ENCODE data around the gene ZNF74. TPM values are rescaled to one million over a fixed set of nuclear protein-coding genes. Genes with fewer than 3 reads are reported as not detected.

The ZNF74 gene
- total and polyA plus RNA-seq, 7 donors, result 1.4 to 18.8 (median 11.4) TPM

DNA sequence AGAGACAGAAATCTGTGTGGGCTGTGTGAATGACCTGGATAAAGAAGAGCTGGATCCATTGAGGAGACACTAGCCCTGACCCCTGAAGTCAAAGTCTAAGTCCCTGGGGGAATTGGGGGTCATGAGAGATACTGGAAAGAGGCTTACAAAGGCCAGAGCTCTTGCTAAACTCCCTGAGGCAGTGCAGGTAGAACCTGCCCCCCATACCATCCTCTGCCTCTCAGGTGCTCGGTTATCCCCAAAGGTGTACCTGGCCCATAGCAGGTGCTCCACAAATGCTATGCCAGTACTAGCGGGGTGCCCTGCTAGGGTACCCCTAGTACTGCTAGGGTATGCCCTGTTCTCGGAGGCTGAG lies 62.7 kb downstream of the ZNF74 start:
- no peak overlapping the region for H3K27ac ChIP-seq
- 95 to 96% methylated on average over 3 of the region's 3 CpGs for WGBS, 2 donors
- DNase-seq, result peak; percentile 24
- peaks cover 0 to 61% (median 6%) of the 10 kb centered on the region in 4 donors for H3K36me3 ChIP-seq
- no peaks in the 10 kb centered on the region for H3K9me3 ChIP-seq
- no peak overlapping the region for H3K4me3 ChIP-seq
- no peaks in the 10 kb centered on the region for H3K4me1 ChIP-seq
- H3K27me3 ChIP-seq, result no peaks in the 10 kb centered on the region
- TF ChIP-seq, protein P1, sequence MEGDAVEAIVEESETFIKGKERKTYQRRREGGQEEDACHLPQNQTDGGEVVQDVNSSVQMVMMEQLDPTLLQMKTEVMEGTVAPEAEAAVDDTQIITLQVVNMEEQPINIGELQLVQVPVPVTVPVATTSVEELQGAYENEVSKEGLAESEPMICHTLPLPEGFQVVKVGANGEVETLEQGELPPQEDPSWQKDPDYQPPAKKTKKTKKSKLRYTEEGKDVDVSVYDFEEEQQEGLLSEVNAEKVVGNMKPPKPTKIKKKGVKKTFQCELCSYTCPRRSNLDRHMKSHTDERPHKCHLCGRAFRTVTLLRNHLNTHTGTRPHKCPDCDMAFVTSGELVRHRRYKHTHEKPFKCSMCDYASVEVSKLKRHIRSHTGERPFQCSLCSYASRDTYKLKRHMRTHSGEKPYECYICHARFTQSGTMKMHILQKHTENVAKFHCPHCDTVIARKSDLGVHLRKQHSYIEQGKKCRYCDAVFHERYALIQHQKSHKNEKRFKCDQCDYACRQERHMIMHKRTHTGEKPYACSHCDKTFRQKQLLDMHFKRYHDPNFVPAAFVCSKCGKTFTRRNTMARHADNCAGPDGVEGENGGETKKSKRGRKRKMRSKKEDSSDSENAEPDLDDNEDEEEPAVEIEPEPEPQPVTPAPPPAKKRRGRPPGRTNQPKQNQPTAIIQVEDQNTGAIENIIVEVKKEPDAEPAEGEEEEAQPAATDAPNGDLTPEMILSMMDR (IDR thresholded peaks at IDR 0.05), result no peak
- TF ChIP-seq POLR2AphosphoS5 (IDR thresholded peaks at IDR 0.05), result no peak
- TF ChIP-seq POLR2A (IDR thresholded peaks at IDR 0.05), result no peak
- intact Hi-C loops (cut with DNase I), result loop anchor here (1.0 kb wide), 1 partner anchor 38 kb away; no protein-coding TSS in a partner anchor

DNA sequence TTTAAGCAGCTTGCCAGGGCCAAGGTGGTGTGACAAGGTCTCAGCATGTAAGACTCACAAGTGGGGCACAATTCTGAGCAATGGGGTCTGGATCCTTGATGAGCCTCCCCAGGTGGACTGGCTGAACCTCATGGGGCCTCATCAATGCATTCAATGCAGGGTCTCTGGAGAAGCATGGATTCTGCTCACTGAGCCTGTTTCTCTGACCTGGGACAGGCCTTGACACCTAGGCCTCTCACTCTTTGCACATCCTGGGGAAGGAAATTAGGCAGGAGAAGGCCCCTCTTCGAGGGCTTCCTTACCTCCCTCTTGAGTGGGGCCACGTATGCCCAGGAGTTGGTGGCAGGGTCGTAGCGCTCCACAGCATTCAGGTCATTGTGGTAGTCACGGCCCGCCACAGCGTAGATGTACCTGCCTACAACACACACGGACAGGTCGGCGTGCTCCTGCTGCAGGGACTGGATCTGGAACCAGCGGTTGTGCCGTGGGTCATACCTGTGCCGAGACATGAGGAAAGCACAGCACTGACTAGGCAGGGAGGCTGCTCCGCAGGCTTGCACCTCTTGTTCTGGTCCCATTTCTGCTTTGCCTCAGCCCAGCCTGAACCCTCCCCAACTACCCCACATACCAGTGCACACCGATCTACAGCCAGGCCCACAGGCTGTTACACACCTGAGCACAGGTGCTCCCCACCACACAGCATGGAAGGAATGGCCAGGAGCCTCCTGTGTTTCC lies 63.7 kb downstream of the ZNF74 start:
- TF ChIP-seq POLR2AphosphoS5 (IDR thresholded peaks at IDR 0.05) (no peak), POLR2A (IDR thresholded peaks at IDR 0.05) (no peak), EP300 (IDR thresholded peaks at IDR 0.05) (no peak)
- TF ChIP-seq, protein P1 (IDR thresholded peaks at IDR 0.05), result no peak
- intact Hi-C loops (cut with DNase I), result no loop called here
- Histone ChIP-seq H3K4me3 (no peak overlapping the region), H3K36me3 (peaks cover 0 to 52% (median 6%) of the 10 kb centered on the region in 4 donors), H3K9me3 (no peaks in the 10 kb centered on the region), H3K27me3 (no peaks in the 10 kb centered on the region), H3K4me1 (no peaks in the 10 kb centered on the region), H3K27ac (no peak overlapping the region)
- DNase-seq, result peak; percentile 55
- 93 to 95% methylated on average over 15 of the region's 15 CpGs for WGBS, 2 donors

Small RNAs within 50 kb of the gene (small RNA-seq; reads per million reads assigned to genes)
- 0 to 0.11 (median 0) reads per million in 3 donors for gene RNU6-225P

Other genes with a start within 250 kb of the ZNF74 start
- under 1 TPM in 1 of 4 donors, not detected in 3; 0.41 TPM for gene CCDC188, start 243.1 kb upstream of the ZNF74 start, total RNA-seq
- gene CCDC188, start 243.1 kb upstream of the ZNF74 start, polyA plus RNA-seq, result 1 to 10 TPM in 1 of 3 donors, not detected in 2; 1.1 TPM
- under 1 TPM in 2 of 4 donors, not detected in 2; 0.36 to 0.83 TPM for gene RTN4R, start 125.8 kb upstream of the ZNF74 start, total RNA-seq
- gene RTN4R, start 125.8 kb upstream of the ZNF74 start, polyA plus RNA-seq, result 1 to 10 TPM in 2 of 3 donors, under 1 TPM in 1; 0.60 to 4.3 (median 1.4) TPM
- 10 to 100 TPM; 62.3 to 88.6 (median 69.8) TPM for gene DGCR6L, start 74.1 kb upstream of the ZNF74 start, total RNA-seq
- gene DGCR6L, start 74.1 kb upstream of the ZNF74 start, polyA plus RNA-seq, result 10 to 100 TPM; 38.6 to 72.7 (median 54.6) TPM
- gene SCARF2, start 43.7 kb downstream of the ZNF74 start, total RNA-seq, result 10 to 100 TPM in 3 of 4 donors, 1 to 10 TPM in 1; 6.4 to 12.8 (median 10.4) TPM
- gene SCARF2, start 43.7 kb downstream of the ZNF74 start, polyA plus RNA-seq, result 1 to 10 TPM in 1 of 3 donors, under 1 TPM in 2; under 0.01 to 1.9 (median 0.46) TPM
- gene KLHL22, start 101.6 kb downstream of the ZNF74 start, total RNA-seq, result 10 to 100 TPM; 26.4 to 39.6 (median 32.7) TPM
- 10 to 100 TPM in 1 of 3 donors, 1 to 10 TPM in 2; 5.4 to 14.0 (median 6.0) TPM for gene KLHL22, start 101.6 kb downstream of the ZNF74 start, polyA plus RNA-seq
- gene MED15, start 113.5 kb downstream of the ZNF74 start, total RNA-seq, result 10 to 100 TPM; 26.4 to 75.3 (median 34.9) TPM
- gene MED15, start 113.5 kb downstream of the ZNF74 start, polyA plus RNA-seq, result 10 to 100 TPM; 25.8 to 86.8 (median 37.5) TPM

Data from sigmoid colon (tissue), 7 donors.